GM19328 (cell line): Measurements from ENCODE around the gene SRGAP3.

Source experiments
- ATAC-seq: cut with Tn5 transposase; IDR thresholded peaks from one replicate; pipeline ENCODE4 v1.9.1; 2021; ENCODE audit warnings: mild to moderate bottlenecking, moderate library complexity; ENCODE audit not compliant: unreplicated experiment

The SRGAP3 gene

DNA sequence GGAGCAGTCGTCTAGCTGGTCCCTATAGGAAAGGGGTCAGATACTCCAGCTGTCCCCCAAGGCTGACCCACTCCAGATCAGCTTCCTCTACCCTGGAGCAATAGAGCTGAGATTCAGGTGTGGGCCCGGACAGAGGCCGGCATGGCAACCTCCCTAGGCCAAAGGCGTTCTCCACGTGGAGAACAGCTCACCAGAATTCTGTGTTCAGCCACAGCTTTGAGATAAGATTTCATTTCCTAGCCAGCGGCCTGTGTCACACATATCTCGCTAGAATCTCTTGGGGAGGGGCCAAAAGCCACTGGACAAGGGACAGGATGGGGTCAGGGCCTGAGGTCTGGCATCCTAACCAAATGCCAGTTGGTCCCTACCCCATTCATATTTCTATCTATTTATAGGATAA, 20.1 kb downstream of the SRGAP3 start:
- no peak for ATAC-seq

DNA sequence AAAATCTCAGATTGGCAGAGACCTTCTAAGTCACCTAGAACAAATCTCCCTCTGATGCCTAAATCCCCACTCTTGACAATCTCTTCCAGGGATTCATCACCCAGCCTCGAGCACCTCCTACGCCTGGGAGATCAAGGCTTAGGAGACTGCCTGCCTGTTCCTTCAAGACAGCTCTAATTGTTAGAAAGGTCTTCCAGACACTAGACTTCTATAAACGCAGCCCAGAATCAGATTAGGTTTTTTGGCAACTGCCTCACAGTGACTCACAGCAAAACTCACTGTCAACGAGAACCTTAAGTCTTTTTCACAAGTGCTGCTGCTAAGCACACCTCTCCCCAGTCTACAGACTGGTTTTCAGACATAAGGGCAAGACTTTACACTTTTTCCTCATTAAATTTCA, 23.1 kb downstream of the SRGAP3 start:
- ATAC-seq = no peak

DNA sequence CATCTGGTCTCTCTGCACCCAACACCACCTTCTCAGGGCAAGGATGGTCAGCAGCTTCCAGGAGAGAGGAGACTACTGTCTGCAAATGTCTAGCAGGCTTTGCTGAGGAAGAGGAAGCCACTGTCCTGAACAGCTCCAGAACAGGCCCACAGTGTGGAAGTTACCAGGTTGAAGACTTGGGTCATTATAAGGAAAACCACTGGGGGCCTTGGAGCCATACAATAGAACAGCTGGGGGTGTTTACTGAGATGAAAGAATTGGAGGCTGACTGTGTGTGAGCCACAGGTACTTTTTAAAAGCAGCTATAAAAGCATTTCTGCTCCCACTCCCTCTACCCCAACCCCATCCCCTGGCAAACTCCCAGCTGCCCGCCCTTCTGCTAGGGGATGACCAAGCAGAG, 24.2 kb downstream of the SRGAP3 start:
- no peak for ATAC-seq

DNA sequence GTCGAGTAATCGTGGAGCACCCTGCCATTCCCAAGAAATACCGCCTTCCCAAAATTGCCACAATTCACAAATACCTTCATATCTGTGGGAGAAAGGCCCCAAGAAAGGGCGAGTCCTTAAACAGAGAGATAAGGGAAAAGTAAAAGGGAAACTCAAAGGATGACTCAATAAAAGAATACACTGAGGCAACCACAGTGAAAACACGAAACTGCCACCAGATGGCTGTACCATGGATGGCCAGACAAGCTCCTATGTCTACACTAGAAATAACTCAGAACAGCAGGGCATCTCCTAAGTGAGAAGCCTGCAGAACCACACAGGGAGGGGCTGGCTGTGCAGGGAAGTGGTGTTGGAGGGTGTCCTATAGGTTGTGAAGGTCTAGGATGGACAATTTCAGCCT, 25.0 kb downstream of the SRGAP3 start:
- ATAC-seq = peak; percentile 86

DNA sequence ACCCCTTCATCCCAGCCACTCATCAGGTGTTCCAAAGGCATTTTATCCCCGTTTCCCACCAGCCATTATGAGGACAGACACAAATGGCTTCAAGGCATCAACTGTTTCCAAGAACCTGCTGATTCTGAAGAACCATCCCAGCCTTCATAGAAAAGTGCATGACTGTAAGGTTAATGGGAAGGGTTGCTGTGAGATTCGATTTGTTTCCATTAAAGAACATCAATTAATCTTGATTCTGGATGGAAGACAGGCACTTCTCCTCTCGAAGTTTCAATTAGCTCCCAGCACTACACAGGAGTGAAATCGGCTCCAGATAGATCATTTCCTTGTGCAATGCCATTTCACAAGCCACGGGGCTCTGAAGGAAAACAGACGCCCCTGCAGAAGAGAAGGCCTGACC, 25.8 kb downstream of the SRGAP3 start:
- ATAC-seq = no peak

DNA sequence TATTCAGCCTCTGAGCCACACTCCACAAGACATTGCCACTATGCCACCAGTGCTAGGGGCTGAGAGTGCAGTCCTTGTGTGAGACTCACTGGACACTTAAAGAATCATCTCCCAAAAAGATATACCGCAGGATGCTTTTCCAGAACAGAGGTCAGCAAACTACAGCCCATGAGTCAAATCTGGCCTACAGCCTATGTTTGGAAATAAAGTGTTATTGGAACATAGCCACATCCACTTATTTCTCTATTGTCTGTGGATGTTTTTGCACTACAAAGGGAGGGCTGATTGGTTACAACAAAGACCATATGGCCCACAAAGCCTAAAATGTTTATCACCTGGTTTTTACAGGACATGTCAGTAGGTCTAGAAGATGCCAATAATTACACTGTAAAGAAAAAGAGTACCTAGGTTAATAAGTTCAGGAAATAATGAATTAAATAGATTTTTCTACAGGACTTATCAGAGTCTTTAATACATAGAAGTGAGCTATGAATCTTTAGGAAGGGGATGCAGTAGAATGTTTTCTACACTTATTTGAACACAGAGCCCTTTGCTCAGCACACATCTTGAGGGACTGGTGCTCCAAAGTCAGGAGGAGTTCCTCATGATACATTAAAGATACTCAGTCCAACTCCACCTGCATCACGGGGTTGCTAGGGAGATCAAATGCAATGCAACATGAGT, 26.3 kb downstream of the SRGAP3 start:
- ATAC-seq = no peak

DNA sequence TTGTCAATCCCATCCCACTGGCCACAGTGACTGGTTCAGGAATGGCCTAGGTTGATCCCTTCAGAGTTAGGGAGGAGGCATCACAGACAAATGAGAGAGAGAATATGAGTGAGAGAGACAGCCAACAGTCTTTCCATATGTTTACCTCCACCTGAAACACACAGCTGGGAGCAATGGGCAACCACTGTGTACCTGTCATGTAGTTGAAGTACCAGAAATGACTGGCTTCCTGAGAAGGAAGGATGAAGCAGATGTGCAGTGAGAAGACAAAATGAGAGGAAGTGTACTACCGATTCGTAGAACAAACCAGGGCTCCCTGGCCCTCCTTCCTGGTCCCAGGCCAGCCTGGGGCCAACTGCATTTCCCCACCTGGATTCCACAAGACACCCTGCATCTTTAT, 27.4 kb downstream of the SRGAP3 start:
- no peak for ATAC-seq

DNA sequence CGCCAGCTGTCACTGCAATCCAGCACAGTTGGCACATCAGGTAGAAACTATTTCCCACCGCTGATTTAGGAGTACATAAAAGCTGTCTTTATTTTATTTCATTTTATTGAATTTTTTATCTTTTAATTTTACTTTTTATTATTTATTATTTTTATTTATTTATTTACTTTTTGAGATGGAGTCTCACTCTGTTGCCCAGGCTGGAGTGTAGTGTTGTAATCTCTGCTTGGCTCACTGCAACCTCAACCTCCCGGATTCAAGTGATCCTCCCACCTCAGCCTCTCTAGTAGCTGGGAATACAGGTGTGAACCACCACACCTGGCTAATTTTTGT, 31.0 kb downstream of the SRGAP3 start:
- ATAC-seq = no peak

DNA sequence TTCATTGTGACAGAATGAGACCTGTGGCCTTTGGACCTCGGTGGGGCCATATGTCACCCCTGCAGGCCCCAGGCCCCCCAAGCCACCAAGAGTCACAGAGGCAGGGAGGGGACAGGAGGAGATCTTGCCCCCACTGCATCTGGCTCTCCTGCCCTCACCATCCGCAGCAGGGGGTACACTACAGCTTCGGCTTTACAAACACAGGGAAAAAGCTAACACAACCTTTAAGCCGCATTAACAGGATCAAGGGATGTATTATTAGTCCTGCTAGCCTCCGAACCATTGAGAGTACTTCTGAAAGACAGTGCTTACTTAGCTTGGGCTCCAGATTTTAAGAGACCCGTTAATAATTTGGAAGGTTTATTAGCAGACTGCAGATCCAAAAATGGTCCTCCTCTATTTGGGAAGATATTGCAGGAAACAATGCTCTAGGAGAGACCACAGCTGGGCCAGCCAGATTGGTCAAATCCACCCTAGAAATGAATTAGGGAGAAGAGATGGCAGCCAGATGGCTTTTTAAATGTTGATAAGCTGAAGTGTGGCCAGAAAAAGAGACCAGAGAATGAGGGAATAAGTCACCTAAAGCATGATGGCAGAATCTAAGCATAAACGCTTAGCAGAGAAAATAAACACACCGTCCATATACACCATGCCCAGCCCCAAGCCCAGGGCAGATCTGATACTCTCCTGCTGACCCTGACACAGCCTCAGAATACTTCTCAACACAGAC, 31.5 kb downstream of the SRGAP3 start:
- no peak for ATAC-seq

DNA sequence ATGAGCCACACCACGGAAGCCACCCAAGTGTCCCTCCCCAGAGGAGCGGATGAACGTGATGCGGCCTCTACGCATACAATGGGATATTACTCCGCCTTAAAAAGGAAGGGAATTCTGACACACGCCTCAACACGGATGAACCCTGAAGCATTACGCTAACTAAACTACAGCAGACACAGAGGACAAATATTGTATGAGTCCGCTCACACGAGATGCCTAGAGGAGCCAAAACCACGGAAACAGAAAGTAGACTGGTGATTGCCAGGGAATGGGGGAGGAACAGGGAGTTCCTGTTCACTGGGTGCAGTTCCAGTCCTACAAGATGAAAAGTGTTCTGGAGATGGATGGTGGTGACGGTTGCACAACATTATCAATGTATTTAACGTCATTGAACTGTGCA, 32.7 kb downstream of the SRGAP3 start:
- ATAC-seq = no peak

DNA sequence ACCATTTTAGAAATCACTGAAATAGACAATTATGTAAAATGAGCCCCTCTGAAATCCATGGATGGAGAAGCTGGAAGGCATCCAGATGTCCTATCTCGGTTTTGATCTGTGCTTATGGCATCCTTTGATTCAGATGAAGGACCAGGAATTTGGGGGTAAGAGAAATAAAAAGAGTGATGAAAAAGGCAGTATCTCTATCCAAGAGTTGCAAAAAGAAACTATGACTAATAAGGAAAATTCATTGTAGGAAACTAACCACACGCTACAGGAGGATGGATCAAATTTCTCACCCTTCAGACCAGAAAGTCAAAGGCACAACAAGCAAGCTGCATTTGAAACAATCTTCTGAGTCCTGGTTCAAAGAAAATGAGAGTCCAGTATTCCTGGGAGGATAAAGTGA, 34.8 kb downstream of the SRGAP3 start:
- ATAC-seq = no peak

DNA sequence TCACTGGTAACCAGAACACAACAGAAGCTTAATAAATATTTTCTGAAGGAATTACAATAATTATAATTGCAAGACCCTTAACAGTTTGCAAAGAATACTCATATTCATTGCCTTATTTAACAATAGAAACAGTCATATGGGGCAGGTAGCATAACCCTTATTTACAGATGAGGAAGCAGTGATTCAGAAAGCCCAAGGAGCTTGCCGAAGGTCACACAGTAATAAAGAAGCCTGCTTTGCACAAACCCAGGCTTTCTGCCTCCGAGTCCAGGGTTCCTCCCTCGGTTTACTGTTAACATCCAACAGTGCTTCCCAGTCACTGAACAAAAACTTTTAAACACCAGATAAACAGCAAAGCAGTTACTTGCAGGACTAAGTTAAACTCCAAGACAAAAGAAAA, 35.3 kb downstream of the SRGAP3 start:
- no peak for ATAC-seq

DNA sequence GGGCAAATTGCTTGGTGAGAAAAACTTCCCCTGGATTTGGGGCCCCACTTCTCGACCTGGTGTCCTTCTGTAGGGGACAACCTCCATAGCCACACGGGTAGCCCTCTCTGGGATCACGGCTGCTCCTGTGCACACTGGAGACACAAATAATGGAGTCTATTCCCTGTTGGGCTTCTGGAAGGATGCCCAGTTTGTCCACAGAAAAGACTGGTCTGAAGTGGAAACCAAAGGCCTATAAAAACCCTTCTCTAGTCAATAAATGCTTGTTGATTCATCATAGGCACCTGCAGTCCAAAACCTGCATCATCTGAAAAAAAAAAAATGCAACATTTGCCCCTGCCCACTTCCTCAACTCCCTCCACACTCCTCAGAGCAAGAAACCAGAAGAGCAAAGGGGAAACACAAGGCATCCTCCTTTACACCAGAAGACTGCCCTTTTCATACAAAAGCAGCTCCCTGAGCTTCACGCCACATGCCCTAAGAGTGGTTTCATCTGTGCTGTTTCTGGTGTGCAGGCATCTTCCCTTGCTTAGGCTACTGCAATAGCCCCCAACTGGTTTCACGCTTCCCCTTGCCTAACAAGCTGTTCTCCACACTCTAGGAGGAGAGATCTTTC, 36.3 kb downstream of the SRGAP3 start:
- ATAC-seq = no peak

DNA sequence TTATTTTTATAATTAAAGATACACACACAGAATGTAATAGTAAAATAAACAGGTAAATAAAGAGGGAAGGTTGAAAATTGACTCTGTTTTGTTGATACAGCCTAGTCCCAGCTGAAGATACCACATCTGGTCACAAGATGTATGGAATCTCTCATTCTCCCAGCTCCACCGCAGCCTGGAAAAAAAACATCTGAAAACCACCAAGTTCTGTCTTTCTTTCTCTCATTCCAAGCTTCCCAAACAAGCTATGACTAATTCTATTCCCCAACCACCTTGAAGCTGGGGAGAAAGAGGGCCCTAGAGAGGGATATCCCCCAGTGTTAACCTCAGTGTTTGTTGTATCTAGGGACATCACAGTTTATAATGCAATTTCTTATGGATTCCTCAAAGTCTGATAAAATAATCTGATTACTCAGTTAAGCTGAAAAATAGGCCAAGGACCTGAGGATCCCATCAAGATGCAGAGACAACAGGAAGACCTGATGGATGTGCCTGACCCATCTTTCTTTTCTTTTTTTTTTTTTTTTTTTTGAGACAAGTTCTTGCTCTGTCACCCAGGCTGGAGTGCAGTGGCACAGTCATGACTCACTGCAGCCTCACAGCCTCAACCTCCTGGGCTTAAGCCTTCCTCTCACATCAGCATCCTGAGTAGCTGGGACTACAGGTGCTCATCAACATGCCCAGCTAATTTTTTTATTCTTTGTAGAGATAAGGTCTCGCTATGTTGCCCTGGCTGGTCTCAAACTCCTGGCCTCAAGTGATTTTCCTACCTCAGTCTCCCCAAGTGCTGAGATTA, 38.1 kb downstream of the SRGAP3 start:
- no peak for ATAC-seq

DNA sequence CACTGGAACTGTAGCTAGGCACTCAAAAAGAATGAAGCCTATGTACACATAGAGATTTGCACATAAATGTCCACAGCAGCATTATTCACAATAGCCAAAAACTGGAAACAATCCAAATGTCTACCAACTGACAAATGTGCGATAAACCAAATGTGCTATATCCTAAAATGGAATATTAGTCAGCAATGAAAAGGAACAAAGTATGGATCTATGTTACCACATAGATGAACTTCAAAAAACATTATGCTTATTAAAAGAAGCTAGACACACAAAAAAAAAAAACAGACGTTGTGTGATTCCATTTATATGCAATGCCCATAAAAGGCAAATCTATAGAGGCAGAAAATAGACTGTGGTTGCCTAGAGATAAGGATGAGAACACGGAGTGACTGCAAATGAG, 39.7 kb downstream of the SRGAP3 start:
- ATAC-seq = no peak

DNA sequence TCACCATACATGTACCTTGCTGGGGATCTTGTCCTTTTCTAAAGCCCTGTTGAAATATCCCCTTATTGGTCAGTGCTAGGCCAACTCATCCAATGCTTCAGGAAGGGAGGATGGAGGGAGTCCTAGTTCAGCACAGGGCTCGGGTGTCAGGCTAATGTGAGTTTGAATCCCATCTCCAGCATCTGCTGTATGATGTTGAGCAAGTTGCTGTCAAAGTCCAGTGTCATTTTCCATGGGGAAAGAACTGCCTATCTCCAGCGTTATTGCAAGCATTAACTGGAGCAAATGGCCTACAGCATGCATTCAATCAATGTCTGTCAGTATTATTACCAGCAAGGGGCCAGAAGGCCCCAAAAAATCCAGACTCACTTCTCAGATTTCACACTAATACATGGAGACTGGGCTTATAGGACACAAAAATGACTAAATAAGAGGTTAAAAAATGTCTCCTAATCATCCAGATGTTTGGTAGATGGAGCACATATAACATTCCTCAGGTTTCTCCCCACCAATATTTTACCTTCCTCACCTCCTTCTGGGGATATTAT, 40.8 kb downstream of the SRGAP3 start:
- no peak for ATAC-seq

DNA sequence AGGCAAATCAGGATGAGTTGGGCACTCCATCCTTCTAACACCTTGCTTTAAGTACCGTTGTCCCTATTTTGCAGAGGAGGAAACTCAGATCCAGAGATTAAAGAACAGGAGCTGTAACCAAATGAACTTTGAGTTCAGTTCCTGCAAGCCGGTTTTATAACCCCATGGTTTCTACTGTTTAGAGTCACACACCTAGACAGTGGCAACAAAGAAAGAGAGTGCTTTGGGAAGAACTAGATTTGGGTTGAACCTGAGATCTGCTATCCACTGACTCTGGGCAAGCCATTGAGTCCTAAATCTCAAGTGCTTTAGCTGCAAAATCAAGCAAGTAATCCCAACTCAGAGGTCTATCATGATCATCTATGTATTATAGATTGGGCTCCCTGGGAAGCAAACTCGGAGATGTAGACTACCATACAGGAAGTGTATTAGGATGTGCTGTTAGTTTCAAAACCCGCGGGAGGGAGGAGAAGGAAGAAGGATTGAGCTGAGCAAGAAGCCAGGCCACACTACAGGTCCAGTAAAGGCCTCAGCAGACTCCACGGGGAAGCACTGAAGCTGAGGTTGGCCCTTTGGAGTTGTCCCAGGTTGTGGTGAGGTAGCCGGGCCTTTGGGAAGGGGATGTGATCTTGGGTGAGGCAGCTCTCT, 42.2 kb downstream of the SRGAP3 start:
- ATAC-seq = no peak

DNA sequence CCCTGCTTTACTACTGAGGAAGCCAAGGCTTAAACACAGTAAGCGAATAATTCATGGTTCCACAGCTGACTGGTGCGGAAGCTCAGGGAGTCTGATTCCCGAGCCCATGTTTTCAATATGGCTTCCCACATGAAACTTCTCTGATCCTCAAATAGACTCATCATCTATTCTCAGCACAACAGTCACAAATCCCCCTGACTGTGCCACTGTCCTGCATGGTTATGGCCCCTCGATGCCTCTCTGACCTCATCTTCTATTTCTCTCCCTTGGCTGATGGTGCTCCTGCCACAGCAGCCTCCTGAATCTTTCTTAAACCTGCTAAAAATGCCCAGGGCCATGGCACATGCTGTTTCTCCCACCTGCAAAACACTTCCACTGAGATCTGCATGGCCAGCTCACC, 43.2 kb downstream of the SRGAP3 start:
- no peak for ATAC-seq

DNA sequence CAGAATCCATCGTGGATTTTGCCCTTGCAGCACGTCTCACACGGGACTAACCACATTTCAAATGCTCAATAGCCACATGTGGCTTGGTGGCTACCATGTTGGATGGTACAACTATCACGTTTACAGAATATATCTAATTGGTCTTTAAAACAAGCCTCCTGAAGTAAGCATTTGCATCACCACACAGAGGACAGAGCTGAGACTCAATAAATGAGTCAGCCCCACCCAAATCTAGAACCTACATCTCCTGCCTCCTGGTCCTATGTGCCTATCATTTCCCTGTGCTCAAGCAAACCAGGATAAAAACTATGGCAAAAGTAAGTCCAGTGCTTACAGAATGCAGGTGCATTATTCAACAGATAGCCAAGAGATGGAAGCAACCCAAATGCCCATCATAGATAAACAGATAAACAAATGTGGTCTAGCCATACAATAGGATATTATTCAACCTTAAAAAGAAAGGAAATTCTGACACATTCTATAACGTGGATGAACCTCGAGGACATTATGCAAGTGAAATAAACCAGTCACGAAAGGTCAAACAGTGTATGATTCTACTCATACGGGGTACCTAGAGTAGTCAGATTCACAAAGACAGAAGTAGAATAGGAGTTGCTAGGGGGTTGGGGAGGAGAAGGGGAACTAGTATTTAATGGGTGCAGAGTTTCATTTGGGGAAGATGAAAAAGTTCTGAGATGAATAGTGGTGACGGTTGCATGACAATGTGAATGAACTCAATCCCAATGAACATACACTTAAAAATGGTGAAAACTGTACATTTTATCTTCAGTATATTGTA, 43.9 kb downstream of the SRGAP3 start:
- no peak for ATAC-seq
